ENCODE measurements around the gene WNT4.
"Not testable (repeated sequence)": the region's sequence is repeated elsewhere in the genome, so short reads cannot be mapped to it uniquely, and the experiment has no call there.

The WNT4 gene

DNA sequence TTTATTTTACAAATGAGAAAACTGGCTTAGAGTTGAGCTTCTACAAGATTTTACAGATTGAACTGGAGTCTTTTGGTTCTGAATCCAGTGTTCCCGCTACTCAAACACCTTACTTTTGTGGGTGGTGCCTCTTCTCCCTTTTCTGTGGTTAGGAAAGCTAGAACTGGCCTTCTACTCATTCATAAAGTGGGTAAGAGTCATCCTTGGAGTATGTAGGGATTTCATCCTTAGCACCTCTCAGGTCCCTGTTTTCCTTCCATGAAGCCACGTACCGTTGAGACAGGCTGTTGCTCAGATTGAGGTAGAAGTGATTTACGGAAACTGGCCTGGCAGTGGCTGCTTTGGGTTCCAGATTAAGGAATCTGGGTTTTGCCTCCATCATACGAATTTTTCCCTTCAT is 35.8 kb downstream of the WNT4 start:
- FAIRE-seq, result no peak

DNA sequence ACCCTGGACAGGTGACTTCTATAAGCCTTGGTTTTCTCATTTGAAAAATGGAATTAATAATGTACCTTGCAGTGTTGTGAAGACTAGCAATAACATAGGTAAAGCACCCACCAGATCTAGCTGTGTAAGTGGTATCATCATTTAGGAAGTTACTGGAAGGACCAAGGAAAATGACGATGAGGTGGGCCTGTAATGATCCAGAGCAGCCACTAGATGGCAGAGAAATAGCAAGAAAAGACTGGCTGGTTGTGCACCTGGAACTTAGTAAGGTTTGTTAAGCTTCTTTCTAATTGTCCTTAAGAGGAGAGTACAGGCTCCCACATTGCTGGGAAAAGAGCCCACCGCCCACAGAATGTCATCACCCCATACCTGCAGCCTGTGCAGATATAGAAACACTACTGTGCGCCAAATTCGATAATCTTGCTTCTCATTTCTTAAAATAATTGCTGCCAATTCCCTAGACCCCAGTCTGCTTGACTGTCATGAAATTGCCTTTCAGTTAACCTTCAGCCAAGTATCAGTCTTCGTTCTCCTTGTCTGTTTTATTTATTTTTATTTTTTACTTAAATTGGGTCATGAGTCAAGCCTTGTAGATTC is 37.2 kb downstream of the WNT4 start:
- peak; percentile 84 for FAIRE-seq

DNA sequence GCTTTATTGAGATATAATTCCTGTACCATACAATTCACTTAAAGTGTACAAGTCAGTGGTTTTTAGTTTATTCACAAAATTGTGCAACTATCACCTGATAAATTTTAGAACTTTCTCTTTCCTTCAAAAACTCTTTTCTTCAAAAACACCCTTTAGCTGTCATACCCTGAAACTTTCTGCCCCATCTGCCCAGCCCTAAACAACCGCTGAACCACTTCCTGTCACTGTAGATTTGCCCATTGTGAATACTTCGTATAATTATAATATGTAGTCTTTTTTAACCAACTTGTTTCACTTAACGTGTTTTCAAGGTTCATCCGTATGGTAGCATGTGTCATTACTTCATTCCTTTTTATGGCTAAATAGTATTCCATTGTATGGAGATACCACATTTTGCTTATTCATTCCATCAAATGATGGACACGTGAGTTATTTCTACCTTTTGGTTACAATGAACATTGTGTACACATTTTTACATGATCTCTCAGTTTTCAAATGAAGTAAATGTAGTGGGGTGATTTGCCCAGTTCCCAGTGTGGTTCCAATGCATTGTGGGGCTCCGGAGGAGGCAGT is 37.9 kb downstream of the WNT4 start:
- no peak for FAIRE-seq

DNA sequence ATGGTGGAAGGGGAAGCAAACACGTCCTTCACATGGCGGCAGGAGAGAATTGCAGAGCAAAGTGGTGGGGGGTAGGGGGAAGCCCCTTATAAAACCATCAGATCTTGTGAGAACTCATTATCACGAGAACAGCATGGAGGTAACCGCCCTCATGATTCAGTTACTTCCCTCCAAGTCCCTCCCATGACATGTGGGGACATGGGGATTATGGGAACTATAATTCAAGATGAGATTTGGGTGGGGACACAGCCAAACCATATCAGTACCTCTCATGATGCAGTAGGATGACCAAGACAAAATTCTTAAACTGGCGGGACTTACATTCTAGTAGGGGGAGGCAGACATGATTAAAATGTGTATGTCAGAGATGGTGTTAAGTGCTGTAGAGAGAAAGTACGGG is 38.8 kb downstream of the WNT4 start:
- no peak for FAIRE-seq

DNA sequence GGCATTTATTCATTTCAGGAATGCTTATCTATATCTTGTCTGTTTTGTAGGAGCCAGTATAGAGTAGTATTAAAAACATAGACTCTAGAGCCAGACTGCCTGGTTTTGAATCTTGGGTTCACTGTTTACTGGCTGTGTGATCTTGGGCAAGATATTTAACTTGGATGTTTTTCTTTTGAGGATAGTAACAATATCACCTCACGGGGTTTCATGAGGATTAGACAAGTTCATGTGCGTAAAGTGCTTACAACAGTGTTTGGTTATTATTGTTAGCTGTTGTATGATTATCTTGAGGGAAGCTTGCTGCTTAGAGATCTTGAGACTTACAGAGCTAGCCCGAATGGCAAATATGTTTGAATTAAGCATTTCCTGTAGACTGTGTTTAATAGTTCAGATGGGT is 40.2 kb downstream of the WNT4 start:
- FAIRE-seq, result no peak

DNA sequence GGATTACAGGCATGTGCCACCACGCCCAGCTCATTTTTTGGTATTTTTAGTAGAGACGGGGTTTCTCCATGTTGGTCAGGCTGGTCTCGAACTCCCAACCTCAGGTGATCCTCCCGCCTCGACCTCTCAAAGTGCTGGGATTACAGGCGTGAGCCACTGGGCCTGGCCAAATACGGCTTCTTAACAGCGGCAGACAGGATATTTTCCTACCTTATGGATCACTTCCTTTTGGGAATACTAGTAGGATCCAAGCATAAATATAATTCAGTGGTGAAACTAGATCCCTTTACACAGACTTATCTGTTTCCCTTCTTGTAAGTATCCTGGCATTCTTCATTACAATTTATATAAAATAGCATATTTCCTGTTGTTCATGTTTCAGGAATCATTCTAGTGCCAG is 40.9 kb downstream of the WNT4 start:
- FAIRE-seq, result no peak

DNA sequence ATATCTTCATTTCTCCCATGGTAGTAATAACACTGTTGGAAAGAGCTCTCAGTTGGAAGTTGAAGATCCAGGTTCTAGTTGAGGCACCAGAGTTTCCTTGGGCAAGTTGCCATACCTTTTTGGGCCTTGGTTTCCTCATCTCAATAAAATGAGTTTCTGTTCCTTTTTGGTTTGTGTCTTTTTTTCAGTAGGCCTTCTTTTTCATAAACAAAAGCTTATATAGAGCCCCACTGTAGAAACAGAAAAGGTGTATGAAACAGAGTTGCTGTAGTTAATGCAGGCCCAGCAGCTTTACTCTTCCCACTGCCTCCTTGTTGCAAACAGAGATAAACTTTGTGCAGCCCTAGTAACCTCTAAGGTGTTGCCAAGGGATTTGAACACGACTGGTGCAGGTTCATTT is 41.7 kb downstream of the WNT4 start:
- FAIRE-seq, result no peak

DNA sequence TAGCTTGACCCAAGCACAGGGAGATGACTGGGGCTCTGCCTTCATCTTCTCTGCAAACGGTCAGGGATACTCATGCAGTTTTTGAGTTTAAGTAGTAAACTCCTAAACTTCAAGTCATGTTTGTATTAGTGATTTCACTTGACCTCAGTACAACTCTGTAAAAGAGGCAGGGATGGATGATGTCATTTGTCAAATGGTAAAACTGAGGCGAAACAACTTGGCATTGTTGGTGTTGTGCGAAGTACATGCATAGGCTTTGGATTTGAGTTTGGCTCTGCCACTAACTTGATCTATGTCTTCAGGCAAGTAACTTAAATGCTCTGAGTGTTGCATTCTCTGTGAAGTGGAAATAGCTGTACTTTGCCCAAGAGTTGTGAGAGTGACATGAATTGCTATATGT is 42.7 kb downstream of the WNT4 start:
- FAIRE-seq, result no peak

DNA sequence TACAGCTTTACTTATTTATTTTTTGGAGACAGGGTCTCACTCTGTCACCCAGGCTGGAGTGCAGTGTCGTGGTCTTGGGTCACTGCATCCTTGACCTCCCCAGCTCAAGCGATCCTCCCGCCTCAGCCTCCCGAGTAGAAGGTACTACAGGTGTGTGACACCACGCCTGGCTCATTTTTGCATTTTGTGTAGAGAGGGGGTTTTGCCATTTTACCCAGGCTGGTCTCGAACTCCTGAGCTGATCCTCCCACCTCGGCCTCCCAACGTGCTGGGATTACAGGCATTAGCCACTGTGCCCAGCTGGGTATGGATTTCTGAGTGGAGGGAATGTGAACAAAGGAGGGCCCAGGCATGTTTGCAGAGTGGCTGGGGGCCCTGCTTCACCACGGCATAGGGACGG is 44.1 kb downstream of the WNT4 start:
- FAIRE-seq, result no peak

DNA sequence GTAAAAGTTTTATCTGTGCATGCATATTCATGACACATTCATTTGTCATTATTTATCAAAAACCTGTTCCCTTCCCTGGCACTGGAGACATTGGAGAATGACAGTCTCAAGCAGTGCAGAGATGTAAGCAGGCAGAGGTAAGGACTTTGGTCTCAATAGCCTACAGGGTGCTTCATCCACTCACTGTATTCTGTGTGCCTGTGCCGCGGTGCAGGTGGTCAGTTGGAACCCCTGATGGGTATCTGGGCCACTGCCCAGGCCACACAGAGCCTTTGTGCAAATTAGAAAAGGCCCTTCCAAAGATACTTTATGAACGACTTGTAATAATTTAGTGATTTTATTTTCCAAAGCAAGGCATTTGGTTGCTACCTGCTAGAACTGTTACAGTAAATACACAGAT is 46.4 kb downstream of the WNT4 start:
- FAIRE-seq, result no peak

DNA sequence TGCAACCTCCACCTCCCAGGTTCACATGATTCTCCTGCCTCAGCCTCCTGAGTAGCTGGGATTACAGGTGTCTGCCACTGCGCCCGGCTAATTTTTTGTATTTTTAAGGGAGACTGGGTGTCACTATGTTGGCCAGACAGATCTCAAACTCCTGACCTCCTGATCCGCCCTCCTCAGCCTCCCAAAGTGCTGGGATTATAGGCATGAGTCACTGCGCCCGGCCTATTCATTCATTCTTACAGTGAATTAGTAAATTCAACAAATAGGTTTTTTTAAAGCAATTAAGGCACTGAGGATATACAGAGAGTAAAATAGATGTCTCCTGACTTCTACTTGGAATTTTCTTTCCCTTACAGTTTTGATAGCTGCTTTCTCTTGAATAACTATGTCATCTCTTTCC is 46.9 kb downstream of the WNT4 start:
- no peak for FAIRE-seq

DNA sequence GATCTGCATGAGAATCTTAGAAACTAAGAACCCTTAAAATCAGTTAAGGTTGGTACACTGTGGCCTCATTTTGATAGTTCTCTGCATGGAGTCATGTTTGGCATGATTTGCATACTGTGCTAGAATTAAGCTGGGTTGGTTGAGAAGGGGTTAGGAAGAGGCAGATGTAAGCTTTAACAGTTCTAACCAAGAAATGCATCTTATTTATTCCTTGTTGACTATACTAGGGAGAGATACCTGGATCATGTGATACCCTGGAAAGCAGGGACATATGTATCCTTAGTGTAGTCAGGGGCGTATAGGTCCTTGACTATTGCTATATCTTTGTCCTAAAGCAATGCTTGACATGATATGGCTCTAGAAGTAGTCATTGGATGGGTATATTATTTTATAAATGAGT is 49.4 kb downstream of the WNT4 start:
- no peak for FAIRE-seq

DNA sequence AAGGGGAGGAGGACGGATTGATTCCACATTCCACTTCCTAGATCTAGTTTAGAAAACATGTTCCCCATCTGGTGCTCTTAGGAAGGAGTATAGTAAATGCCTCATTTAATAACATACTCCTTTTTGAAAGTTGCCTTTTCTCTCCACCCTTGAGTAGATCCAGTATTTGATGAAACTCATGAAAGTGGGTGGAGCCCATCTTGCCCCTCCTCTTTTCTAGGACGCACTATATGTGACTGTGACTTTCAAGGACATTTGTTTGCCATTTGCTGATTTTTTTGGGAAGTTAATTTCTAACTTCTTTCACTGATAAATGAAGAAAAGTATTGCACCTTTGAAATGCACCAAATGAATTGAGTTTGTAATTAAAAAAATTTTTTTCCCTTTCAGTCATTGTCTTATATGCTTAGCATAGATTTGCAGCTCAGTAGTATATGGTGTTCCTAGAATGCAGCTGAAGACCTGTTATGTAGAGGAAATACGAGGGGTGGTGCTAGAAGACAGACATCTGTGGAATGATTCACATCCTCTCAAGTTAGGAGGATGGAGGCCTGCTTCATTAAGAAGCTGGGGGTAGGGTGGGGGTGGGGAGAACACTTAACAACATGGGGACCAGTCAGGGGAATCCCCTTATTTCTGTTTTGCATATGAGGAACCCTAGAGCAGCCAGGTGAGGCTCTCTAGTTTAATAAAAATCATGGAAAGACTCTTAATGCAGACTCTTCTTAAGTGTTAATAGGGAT is 50.7 kb downstream of the WNT4 start:
- FAIRE-seq, result not testable (repeated sequence)

DNA sequence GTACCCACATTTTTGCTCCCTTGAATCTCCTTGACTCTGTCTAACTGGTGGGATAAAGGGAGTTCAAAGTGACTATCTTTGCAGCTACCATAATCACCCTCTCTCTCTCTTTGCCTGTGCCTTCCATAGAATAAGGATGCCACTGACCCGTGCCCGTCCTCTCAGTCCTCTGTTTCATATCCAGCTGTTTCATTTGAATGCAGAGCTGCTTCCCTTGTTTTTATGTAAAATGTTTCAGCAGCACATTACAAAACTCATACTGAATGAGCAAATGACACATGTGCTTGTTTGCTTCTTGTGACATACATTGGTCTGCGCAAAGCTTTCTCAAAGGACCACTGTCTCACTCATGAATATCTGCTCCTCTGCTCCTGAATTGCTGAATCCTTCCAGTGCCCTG is 52.0 kb downstream of the WNT4 start:
- no peak for FAIRE-seq

DNA sequence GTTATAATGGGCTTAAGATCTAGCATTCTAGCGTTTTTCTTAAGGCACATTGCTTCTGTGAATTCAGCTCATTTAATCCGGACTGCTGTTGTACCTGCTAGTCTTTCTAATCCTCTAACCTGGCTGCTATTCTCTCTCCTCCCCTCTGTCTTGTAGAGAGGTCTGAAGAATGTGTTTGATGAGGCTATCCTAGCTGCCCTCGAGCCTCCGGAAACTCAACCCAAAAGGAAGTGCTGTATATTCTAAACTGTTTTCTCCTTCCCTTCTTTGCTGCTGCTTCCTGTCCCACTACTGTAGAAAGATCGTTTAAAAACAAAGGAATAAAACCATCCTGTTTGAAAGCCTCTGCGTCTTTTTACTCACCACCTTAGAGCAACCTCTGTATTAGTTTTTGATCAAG is 53.1 kb downstream of the WNT4 start:
- no peak for FAIRE-seq

DNA sequence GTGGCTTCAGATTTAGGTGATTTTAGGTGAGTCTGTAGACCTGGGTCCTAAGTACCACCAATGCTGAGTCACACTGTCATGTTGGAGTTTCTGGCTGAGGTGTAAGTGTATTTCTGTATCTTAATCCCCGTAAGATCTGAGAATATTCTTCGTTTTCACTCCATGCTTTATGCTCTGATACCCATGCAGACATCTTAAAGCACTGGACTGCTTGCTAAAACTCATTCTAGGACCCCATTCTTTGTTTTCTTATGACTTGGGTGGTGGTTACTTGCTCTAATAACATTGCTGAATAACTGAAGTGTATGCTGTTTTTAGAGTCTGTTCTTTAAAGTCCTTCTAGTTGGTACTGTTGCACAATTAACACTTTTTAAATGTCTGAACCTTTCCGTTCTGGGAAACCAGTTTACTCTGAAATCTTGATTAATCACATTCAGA is 53.7 kb downstream of the WNT4 start:
- FAIRE-seq, result no peak

DNA sequence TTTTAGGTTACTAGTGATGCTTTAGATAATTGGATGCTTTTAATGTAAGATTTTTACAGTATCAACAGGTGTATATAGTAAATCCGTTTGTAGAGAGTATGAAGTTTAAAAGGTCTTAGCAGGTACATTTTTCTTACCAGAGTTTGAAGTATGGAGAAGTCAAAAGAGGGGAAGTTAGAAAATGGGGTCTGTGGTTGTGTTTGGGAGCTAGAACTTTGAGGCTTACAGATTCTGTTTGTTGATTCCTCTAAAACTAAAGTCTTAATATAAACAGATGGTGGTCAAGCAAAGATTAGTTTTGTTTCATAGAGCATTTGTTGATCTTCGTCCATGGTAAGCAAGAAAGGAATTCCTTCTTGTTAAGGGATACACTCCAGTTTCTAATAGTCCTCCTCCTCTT is 54.6 kb downstream of the WNT4 start:
- no peak for FAIRE-seq

DNA sequence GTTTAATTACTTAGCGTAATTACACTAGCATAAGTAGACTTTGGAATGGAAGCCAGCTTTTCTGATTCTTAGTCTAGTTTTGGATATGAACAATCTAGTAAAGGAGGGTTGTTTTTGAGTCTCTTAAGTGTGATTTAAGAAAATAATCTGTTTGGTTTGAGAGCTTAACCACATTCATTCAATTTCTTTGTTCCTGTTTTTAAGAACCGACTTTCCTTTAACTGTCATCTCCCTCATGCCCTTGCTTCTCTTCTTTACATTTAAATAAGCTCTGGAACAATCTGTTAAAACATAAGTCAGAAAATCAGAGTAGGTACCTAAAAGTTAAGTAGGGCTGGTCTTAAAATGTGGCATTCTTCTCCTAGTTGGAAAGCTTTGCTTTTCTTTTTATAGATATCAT is 62.7 kb downstream of the WNT4 start:
- FAIRE-seq, result no peak

DNA sequence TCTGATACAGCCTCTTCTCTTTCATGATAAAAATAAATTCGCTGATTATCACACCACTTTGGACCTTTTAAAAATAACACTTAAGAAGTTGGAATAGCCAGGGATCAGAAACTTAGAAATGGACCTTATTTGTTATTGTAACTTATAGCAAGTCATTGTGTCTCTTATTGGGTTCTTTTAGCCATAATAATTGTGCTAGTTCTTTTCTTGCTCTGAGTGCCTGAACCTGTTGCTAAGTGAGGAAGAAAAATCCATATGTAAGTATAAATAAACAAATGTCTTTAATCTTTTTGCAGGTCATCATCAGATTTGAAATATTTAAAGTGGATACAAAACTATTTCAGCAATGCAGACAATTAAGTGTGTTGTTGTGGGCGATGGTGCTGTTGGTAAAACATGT is 64.8 kb downstream of the WNT4 start:
- no peak for FAIRE-seq

DNA sequence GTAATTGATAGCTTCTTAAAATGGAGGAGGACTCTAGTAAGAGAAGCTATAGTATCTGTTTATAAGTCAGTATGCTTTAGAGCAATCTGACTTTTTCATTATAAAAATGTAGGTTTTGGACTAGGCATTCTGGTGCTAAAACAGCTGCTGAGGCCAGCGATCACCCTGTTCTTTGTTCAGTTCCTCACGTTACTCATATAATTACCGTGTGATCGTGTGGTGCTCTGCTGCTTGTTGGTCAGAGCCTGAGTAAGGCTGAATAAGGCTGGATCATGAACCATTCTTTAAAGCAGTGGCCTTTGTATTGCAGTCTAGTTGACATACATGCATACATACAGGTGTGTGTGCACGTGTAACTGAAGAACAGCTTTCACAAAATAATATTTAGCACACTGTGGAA is 65.2 kb downstream of the WNT4 start:
- FAIRE-seq, result no peak

DNA sequence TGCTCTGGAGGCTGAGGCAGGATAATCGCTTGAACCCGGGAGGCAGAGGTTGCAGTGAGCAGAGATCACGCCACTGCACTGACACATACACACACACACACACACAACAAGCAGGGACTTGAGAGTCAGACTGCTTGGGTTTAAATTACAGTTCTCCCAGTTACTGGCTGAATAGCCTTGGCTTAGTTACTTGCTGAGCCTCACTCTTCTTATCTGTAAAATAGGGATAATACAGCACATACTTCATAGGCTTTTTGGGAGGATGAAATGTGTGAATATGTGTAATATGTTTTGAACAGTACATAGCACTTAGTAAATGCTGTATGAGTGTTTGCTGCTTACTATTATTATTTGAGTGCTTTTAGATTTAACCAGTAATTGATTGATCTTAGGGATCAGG is 66.6 kb downstream of the WNT4 start:
- FAIRE-seq, result no peak

DNA sequence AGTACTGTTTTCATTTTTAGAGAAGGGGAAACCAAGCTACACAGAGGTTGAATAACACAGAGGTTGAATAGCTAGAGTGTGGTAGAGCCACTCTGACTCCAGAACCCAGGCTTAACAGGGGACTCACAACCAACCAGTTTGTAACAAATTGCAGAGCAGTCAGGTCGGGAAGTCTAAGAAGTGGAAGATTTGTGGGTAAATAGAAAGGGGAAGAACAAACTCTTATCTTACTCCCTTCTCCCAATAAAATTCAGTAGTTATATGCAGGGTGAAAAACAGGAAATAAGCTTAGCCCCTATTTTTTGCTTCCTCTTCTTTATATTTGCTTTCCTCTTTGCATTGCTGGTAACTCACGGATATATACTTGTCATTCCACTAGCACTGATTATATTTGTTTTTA is 67.2 kb downstream of the WNT4 start:
- no peak for FAIRE-seq

DNA sequence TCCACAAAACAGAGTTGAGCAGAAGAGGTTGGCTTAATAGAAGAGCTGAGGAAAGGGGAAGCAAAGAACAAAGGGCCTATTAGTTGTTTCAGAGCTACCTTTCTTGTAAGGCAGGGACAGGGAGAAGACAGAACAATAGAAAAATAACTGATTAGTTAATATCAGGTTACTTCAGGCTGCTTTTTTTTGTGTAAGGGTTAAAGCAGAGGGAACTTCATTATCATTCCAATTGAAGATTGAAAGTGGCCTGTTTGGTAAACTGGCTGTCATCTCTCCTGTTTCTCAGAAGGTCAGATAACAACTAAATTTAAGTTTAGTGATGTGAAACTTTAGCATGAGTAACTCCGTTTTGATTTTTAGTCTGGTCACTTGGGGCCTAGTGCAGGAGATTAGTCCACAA is 68.1 kb downstream of the WNT4 start:
- FAIRE-seq, result no peak

DNA sequence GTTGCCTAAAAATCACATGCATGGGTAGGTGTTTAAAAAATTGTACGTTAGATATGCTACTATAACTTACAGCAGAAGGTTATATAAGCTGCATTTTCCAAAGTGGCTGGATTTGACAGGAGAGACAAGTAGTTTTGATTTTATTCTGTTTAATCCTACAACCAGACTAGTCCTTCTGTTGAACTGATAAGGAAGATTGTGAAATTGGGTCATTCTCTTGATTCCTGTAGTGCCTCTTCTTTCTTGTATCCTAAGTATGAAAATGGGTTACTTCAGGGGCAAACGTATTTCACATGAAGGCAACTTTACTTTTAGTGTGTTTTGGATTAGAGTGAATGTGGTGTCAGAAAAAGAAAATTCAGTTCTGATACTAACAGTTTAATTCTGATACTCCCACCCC is 71.4 kb downstream of the WNT4 start:
- no peak for FAIRE-seq

Data from G401.6 (cell line).